Measurements from ENCODE around the gene GUCY2D.

Gene GUCY2D

DNA sequence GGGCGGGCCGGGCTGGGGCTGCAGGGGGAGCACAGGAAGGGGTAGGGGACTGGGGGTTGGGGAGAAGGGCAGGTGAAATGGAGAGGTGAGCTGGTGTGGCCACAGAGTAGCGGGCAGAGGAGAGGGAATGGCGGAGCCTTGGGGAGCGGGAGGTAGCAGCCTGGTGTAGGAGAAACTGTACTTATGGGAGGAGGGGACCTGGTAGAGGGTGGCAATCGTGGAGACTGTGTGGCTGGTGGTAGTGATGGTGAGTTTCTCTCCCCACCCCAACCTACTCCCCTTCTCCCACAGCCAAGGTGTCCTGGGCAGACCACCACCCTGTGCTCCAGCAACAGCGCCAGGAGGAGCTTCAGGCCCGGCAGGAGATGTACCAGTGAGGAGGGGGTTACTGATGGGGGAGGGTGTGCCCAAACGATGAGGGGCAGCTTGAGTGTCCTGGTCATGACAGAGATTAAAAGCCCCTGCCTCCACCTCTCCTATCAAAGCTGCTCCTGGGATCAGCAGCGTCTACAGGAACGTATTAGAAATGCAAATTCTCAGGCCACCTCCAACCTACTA is 37.3 kb downstream of the GUCY2D start:
- H3K27ac ChIP-seq, result peak overlapping the region; percentile 76
- no peak for DNase-seq (ENCODE audit: low read depth, low spot score)

DNA sequence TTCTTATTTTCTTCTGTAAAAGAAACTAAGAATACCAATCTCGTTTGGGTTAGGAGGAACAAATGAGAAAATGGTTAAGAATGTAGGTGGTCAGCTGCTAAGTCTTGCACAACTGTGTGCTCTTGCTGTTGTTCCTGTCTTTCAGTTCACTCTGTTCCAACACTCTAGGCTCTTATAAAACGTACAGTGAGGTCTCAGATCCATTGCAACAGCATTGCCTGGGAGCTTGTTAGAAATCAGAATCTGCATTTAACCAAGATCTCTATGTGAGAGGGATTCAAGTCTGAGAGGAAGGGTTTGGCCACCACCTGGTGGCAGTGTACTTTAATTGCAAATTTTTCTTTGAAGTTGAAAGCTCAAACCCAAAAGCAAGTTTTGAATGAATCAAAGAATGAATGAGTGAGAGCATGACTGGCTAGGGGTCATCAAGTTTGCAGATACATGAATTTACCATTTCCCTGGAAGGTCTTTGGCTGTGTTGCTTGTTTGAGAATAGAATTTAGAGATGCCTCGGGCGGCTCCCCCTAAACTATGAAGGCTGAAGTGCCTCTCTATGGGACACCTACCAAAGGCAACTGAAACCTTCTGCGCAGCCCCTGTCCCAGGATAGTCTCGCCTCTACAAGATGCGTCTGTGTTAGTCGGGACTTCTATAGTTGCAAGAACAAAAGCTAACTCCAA is 39.0 kb downstream of the GUCY2D start:
- H3K27ac ChIP-seq, result peak overlapping the region; percentile 76
- peak; percentile 41 for DNase-seq (ENCODE audit: low read depth, low spot score)

DNA sequence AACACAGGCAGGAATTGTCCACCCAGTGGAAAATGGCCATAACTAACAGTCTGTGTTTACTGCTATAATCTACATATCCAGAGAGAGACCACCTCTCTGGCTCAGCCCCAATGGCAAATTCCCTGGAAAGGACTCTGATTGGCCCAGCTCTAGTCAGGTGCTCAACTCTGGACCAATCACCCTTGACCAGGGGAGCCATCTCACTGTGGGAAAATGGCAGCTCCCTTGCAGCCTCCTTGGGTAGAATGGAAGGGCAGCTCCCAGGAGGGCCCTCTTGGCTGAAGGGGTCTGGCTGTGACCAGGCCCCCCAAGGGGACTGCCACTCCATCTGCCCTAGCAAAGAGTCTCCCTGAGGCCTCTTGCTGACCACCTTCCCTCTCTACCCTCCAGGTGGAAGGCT is 39.6 kb downstream of the GUCY2D start:
- H3K27ac ChIP-seq, result no peak overlapping the region
- no peak for DNase-seq (ENCODE audit: low read depth, low spot score)

DNA sequence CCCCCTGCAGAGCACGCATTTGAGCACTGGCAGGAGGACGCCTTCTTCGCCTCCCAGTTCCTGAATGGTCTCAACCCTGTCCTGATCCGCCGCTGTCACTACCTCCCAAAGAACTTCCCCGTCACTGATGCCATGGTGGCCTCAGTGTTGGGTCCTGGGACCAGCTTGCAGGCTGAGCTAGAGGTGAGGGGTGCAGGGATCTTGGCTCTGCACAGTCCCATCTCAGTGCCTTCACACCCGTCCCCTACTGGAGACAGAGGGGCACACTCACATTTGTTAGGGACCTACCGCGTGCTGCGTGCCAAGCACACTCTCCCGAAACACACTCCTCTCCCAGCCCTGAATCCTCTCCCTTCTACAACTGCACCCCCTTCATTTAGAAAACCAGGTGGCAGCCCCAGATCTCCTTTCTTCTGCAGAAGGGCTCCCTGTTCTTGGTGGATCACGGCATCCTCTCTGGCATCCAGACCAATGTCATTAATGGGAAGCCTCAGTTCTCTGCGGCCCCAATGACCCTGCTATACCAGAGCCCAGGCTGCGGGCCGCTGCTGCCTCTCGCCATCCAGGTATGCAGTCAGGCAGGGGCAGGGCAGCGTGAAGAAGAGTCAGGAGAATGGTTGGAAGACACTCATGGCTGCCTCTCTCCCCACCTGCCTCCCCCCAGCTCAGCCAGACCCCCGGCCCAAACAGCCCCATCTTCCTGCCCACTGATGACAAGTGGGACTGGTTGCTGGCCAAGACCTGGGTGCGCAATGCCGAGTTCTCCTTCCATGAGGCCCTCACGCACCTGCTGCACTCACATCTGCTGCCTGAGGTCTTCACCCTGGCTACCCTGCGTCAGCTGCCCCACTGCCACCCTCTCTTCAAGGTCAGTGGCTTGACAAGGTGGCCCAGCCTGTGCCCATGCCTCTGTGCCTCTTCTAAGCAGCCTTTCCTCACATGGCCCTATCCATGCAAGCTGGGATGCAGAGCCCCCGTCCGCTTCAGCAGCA is 42.7 kb downstream of the GUCY2D start:
- no peak for DNase-seq (ENCODE audit: low read depth, low spot score)
- no peak overlapping the region for H3K27ac ChIP-seq

DNA sequence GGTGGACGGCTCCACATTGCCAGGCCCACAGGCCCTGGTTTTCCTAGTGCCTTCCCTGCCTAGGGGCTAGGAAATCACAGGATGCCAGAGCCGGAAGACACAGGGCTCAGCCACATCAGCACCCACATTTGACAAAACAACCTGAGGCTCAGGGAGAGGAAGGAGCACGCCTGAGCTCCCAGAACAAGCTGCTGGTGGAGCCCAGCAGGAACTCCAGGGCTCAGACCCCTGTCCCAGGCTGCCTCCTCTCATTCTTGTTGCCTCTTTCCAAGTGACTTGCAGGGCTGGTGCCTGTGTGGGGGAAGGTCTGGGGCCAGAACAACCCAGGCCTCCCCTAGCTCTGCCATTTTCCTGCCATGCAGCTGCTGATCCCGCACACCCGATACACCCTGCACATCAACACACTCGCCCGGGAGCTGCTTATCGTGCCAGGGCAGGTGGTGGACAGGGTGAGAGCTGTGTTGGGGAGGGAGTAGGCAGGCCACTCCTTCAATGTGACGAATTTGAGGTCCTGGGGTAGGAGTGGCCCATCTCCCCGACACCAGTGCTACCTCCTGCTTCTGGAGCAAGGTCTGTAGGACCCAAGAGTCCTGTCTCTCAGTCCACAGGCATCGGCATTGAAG is 44.0 kb downstream of the GUCY2D start:
- H3K27ac ChIP-seq, result no peak overlapping the region
- DNase-seq (ENCODE audit: low read depth, low spot score), result no peak

DNA sequence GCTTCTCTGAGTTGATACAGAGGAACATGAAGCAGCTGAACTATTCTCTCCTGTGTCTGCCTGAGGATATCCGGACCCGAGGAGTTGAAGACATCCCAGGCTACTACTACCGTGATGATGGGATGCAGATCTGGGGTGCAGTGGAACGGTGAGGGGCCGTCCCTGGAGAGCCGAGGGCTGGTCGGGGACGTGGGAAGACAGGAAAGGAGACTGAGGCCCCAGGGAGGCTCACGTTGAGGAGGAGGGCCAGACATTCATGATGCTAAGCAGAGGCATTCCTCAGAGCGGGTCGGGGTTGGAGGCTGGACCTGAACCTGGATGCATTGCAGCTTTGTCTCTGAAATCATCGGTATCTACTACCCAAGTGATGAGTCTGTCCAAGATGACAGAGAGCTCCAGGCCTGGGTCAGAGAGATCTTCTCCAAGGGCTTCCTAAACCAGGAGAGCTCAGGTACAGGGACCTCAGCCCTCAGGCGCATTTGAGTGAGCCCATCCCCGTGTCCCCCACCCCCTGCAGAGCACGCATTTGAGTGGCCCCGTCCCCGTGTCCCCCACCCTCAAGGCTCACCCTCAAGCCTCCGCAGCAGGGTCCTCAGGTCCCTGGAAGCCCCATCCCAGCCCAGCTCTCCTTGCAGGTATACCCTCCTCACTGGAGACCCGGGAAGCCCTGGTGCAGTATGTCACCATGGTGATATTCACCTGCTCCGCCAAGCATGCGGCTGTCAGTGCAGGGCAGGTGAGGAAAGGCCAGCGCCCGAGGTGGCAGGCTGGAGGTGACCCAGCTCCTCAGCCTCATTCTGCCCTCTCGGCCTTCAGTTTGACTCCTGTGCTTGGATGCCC is 44.7 kb downstream of the GUCY2D start:
- no peak overlapping the region for H3K27ac ChIP-seq
- no peak for DNase-seq (ENCODE audit: low read depth, low spot score)

DNA sequence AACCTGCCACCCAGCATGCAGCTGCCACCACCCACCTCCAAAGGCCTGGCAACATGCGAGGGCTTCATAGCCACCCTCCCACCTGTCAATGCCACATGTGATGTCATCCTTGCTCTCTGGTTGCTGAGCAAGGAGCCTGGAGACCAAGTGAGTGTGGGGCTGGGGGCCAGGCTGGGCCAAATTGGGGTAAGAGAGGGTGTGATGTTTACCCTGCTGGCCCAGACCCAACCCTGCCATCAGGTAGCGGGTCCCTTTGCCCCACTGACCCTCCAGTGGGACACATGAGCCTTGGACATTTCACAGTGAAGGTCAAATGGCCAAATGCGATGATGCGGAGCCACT is 45.3 kb downstream of the GUCY2D start:
- DNase-seq (ENCODE audit: low read depth, low spot score), result no peak
- no peak overlapping the region for H3K27ac ChIP-seq

DNA sequence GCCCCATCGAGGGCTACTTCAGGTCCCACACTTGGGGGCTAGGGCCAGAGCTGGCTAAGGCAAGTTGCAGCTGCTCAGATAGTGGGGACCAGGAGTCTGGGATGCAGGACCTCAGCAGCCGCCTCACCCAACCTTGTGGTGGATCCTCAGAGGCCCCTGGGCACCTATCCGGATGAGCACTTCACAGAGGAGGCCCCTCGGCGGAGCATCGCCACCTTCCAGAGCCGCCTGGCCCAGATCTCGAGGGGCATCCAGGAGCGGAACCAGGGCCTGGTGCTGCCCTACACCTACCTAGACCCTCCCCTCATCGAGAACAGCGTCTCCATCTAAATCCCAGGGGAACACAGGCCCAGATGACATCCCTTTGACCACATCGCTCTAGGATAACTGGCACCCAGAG is 45.8 kb downstream of the GUCY2D start:
- no peak for DNase-seq (ENCODE audit: low read depth, low spot score)

DNA sequence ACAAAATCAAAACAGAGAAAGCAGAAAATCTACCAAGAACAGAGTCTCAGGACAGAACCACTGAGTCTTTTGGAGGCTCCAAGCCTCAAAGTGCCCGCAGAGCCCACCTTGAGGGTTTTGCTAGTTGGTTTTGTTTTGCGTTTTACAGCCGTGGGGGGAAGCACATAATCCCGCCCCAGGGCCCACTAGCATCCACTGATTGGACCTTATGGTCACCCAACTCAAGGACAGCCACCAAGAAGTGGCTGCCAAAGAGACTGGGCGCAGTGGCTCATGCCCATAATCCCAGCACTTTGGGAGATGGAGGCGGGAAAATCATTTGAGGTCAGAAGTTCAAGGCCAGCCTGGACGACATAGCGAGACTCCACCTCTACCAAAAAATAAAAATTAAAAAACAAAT is 46.3 kb downstream of the GUCY2D start:
- no peak overlapping the region for H3K27ac ChIP-seq
- DNase-seq (ENCODE audit: low read depth, low spot score), result no peak

More for the DNA sequence above, 45.8 kb downstream of the GUCY2D start:
- H3K27ac ChIP-seq, result no peak overlapping the region

DNA sequence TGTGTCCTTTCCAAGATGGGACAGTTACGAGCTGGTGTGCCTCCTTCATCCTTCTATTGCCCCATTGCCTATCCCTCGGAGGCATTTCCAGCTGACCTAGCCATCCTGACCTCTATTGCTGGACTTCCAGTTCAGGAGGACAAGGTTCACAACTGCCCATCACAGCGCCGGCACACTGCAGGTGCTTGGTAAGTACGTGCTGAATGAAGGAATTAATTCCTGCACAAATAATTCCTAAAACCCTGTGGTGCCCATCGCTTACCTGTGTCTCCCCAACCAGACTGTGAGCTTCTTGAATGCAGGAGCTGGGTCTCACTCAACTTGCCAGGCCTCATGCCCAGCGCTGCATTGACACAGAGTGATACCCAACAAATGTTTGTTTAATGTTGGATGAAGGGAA is 49.4 kb downstream of the GUCY2D start:
- H3K27ac ChIP-seq, result no peak overlapping the region
- no peak for DNase-seq (ENCODE audit: low read depth, low spot score)

GRCh38 chr17:8052256-8053252 is 50.1 kb downstream of the GUCY2D start:
- no peak for DNase-seq (ENCODE audit: low read depth, low spot score)
- H3K27ac ChIP-seq, result no peak overlapping the region

DNA sequence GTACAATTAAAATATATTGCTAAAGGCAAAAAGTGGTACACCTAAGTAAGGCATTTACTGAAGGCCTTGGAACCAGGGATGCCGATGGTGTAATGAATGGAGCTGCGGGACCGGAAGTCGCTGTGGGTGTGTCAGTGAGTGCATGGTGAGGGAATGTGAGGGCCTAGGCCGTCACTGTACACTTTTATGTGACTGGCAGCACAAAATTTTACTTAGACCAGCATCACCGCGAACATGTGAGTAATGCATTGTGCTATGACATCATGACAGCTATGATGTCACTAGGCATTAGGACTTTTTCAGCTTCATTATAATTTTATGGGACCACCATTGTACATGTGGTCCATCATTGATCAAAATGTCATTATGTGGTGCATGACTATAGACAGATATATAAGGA is 51.2 kb downstream of the GUCY2D start:
- H3K27ac ChIP-seq, result no peak overlapping the region

GRCh38 chr17:8055851-8056231 is 53.4 kb downstream of the GUCY2D start:
- H3K27ac ChIP-seq, result peak overlapping the region; percentile 63
- no peak for DNase-seq (ENCODE audit: low read depth, low spot score)

More for the DNA sequence above, 51.2 kb downstream of the GUCY2D start:
- no peak for DNase-seq (ENCODE audit: low read depth, low spot score)

DNA sequence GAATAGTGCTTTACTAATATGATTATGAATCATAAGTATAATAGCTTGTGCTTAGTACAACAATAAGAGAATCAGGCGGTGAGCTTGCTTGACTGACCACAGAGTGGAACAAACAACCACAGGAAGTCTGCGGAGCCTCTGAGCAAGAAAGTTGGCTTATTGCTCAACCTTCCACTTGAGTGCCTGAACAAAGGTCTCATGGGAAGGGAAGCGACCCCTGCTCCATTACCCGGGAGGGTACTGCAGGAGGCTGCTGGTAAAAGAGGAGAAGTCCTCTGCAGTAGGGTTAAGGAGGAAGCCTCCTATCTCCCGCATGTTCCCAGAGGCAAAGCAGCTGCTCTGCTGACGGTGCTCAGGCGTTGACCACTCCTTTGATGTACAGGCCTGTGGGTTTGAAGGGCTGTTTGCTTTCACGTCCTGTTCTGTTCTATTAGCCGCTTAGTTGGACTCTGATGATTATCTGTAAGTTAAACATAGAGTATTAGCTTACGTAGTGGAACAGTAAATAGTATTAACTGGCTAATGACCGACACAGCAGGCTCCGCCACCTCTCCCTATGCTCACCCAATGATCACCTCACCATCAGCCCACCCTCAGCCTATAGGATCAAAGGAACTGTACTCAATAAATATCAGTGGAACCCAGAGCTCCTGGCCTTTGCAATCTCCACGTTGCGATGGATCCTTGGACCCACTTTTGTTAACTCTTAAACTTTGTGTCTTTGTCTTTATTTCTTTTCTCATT is 54.0 kb downstream of the GUCY2D start:
- H3K27ac ChIP-seq, result peak overlapping the region; percentile 63
- DNase-seq (ENCODE audit: low read depth, low spot score), result no peak

- H3K27ac ChIP-seq, result peak overlapping the region; percentile 63
- DNase-seq (ENCODE audit: low read depth, low spot score), result no peak
Observed at GRCh38 chr17:8056976-8057625, 54.7 kb downstream of the GUCY2D start.

- H3K27ac ChIP-seq, result peak overlapping the region; percentile 62
- no peak for DNase-seq (ENCODE audit: low read depth, low spot score)
Observed at GRCh38 chr17:8057691-8058114, 55.3 kb downstream of the GUCY2D start.

- no peak for DNase-seq (ENCODE audit: low read depth, low spot score)
- peak overlapping the region; percentile 62 for H3K27ac ChIP-seq
Observed at GRCh38 chr17:8059131-8059530, 56.7 kb downstream of the GUCY2D start.
